Prostate gland (tissue), 2 donors: ENCODE data around the gene CLRN1.

Experiments
- CTCF ChIP-seq, 4 experiments: fragments of 200-600 bp in 2 of 4; fragments of 450-650 bp in 2 of 4; sonication (generic) in 2 of 4; IDR thresholded peaks; 1 replicate in 3 of 4; 2 replicates in 1 of 4; pipeline ENCODE4 v1.5.1; 2016 to 2019; ENCODE audit warnings: antibody characterized with exemption in 4 of 4, mild to moderate bottlenecking in 2 of 4, moderate library complexity in 2 of 4
- POLR2AphosphoS5 ChIP-seq: sonication (generic); formaldehyde crosslinking; IDR thresholded peaks from one replicate; pipeline ENCODE4 v1.6.1; 2017; ENCODE audit warnings: antibody characterized with exemption

- TF ChIP-seq POLR2AphosphoS5 (no peak), CTCF (IDR thresholded peaks at IDR 0.05) (no peak)
These were observed 30.7 kb upstream of the CLRN1 start for GRCh38 chr3:151003029-151003767.
